HL-60 (cell line): ENCODE results near the gene POLR2J.
"Not testable (repeated sequence)": the region's sequence is repeated elsewhere in the genome, so short reads cannot be mapped to it uniquely, and the experiment has no call there.

ENCODE experiments used
- DNase-seq, 2 experiments: peaks; one replicate each; pipeline ENCODE4 v3.0.0-alpha.2; 2010 to 2020; ENCODE audit warnings: low read depth in 1 of 2, low spot score in 1 of 2
- H3K27ac ChIP-seq: fragments of 250-450 bp; sonication (Bioruptor Pico); replicated peaks from 2 replicates; pipeline ENCODE4 v1.5.1; 2020; ENCODE audit warnings: mild to moderate bottlenecking, moderate library complexity
- H3K27me3 ChIP-seq: fragments of 250-450 bp; sonication (Bioruptor Pico); 2 replicates; pipeline ENCODE4 v1.5.1; 2021; ENCODE audit warnings: mild to moderate bottlenecking, moderate library complexity; ENCODE audit not compliant: insufficient read depth, poor library complexity, severe bottlenecking
- H3K4me3 ChIP-seq: replicated peaks from 2 replicates; pipeline ENCODE4 v1.5.1; 2011; ENCODE audit warnings: mild to moderate bottlenecking, control low read depth, low read length; ENCODE audit not compliant: insufficient read depth

POLR2J gene

GRCh38 chr7:102507410-102508088 is 28.8 kb upstream of the POLR2J start:
- H3K4me3 ChIP-seq, H3K27ac ChIP-seq, H3K27me3 ChIP-seq: not testable (repeated sequence)
- DNase-seq: peak in 1 of 2 experiments; percentile 69

- not testable (repeated sequence) for DNase-seq, H3K27ac ChIP-seq, H3K4me3 ChIP-seq, H3K27me3 ChIP-seq
These were observed 26.8 kb upstream of the POLR2J start for GRCh38 chr7:102505298-102506185.

DNA sequence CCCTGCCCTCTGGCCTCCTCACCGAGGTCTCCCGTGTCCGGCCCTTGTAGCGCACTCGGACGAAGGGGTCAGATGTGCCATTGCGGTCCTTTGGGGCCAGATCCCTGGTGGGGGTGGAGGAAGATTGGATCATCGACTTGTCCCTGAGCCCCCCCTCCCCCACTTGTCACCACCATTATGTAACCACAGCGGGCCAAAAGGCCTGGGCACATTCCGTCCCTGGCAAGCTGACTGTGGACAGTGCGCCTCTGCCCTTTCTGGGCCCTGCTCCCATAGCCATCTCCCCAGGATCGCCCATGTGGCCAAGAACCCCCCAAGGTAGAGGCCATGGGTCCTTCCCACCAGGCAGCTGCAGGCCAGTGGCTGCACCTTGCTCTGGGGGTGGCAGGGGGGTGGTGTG is 24.4 kb upstream of the POLR2J start:
- not testable (repeated sequence) for H3K27me3 ChIP-seq, H3K4me3 ChIP-seq, H3K27ac ChIP-seq, DNase-seq

DNA sequence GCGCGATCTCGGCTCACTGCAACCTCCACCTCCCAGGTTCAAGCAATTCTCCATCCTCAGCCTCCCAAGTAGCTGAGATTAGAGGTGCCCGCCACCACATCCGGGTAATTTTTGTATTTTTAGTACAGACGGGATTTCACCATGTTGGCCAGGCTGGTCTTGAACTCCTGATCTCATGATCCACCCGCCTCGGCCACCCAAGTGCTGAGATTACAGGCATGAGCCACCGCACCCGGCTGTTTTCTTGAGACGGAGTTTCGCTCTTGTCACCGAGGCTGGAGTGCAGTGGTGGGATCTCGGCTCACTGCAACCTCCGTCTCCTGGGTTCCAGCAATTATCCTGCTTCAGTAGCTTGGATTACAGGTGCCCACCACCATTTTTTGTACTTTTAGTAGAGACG is 19.6 kb upstream of the POLR2J start:
- H3K27ac ChIP-seq, H3K27me3 ChIP-seq, H3K4me3 ChIP-seq, DNase-seq: not testable (repeated sequence)

GRCh38 chr7:102497308-102497707 is 18.6 kb upstream of the POLR2J start:
- not testable (repeated sequence) for H3K4me3 ChIP-seq, H3K27ac ChIP-seq, H3K27me3 ChIP-seq, DNase-seq

GRCh38 chr7:102496861-102497260 is 18.1 kb upstream of the POLR2J start:
- H3K27me3 ChIP-seq, DNase-seq, H3K27ac ChIP-seq, H3K4me3 ChIP-seq: not testable (repeated sequence)

GRCh38 chr7:102494473-102495149 is 15.9 kb upstream of the POLR2J start:
- not testable (repeated sequence) for DNase-seq, H3K27me3 ChIP-seq, H3K4me3 ChIP-seq

DNA sequence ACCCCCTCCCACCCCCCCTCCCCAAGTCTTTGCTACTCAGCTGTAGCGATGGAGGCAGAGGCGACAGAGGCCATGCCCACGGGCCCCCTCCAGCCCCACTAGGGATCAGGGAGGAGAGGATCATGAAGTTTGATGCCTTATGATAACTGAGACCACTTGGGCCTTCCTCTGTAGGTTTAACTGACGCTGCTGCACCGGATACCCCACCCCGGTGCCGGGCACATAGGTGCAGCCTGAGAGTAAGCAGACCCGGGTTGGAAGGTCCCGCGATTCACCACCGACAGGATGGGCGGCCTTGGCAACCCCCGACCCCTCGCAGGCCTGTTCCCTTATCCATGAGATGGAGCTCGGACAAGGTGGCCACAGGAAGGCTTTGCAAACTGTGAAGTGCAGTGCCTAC is 15.3 kb upstream of the POLR2J start:
- DNase-seq, H3K27ac ChIP-seq, H3K27me3 ChIP-seq, H3K4me3 ChIP-seq: not testable (repeated sequence)

More at GRCh38 chr7:102494473-102495149, 15.9 kb upstream of the POLR2J start:
- H3K27ac ChIP-seq: not testable (repeated sequence)

DNA sequence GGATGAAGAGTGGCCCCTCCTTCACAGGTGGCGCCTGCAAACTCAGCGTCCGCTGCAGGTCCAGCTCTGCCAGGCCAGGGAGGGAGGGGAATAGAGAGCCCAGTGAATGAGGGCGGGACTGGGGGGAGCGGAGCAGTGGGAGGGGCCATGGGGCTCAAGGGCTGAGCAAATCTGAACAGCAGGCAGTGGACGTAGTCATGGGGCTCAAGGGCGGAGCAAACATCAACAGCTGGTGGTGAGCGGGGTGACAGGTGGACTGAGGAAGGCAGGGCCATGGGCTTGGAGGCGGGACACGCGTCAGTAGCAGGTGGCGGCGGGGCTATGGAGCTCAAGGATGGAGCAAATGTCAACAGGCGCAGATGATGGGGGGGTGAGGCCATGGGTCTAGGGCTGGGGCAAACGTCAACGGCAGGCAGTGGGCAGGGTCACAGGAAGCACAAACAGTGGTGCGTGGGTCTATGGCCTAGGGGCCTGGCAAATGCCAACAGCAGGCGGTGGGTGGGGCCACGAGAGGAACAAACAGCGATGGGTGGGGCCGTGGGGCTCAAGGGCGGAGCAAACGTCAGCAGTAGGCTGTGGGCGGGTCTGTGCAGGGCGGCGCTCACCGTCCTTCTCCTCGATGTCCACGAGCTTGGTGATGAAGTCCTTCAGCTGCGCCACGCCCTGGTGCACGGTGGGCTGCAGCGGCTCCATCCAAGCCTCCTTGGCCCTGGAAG is 14.7 kb upstream of the POLR2J start:
- H3K27me3 ChIP-seq, H3K27ac ChIP-seq, DNase-seq, H3K4me3 ChIP-seq: not testable (repeated sequence)

GRCh38 chr7:102490529-102491075 is 11.9 kb upstream of the POLR2J start:
- not testable (repeated sequence) for H3K27me3 ChIP-seq, H3K4me3 ChIP-seq, H3K27ac ChIP-seq
- DNase-seq: peak in 1 of 2 experiments; percentile 7

DNA sequence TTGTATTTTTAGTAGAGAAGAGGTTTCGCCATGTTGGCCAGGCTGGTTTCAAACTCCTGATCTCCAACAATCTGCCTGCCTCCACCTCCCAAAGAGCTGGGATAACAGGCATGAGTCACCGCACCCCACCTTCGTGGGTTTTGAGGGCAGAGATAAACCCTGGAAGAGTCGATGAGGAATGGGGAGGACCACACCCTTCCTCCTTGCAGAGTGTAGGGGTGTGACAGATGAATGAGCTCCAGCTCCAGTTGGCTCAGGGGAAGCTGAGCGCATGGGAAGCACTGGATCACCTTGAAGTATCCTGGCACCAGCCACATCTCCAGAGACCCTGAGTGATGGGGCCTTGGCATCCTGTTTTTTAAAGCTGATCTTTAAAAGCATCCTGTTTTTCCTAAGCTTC is 5.6 kb upstream of the POLR2J start:
- H3K4me3 ChIP-seq, H3K27me3 ChIP-seq, DNase-seq, H3K27ac ChIP-seq: not testable (repeated sequence)

- H3K4me3 ChIP-seq, DNase-seq, H3K27ac ChIP-seq, H3K27me3 ChIP-seq: not testable (repeated sequence)
These were observed 3.2 kb upstream of the POLR2J start for GRCh38 chr7:102481962-102482361.

DNA sequence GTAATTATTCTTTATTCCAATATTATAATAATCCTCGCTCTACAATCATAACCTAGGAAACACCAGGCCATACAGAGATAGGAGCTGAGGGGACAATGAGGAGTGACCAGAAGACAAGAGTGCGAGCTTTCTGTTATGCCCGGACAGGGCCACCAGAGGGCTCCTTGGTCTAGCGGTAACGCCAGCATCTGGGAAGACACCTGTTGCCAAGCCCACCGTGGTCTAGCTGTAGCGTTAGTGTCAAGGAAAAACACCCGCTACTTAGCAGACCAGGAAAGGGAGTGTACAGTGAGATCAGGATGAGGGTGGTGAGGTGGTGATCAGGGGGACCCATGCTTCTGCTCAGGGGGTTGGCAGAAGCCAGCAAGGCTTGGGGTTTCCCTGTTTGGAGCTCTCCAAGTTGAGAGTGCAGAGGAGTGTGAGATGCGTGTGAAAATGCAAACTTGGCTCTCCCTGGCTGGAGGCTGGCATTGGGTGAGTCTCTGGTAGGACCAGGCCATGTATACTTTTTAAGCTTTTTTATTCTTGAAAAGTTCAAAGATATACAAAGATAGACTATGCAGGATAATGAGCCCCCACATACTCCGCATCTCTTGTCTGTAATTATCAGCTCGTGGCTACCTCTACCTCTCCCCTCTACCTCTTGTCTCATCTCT is 1.4 kb upstream of the POLR2J start:
- not testable (repeated sequence) for H3K27me3 ChIP-seq, H3K4me3 ChIP-seq, H3K27ac ChIP-seq
- DNase-seq: peak in 1 of 2 experiments; percentile 63

DNA sequence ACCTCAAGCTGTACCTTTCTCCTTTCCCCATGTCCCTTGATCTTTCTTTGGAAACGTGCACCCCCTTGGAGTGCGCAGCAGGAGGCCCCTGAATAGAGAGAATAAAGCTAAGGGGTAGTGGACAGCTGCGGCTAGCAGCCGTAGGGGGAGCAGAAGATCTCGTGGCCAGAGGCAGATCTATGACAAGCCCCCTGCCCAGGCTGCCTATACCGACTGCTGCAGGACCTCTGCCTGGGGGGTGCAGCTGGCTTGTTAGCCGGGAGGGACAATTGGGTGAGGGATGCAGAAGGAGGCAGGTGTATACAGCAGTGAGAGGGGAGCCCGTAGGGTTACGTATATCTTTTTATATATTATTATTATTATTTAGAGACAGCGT is 475 bp upstream of the POLR2J start:
- H3K27ac ChIP-seq, DNase-seq, H3K4me3 ChIP-seq, H3K27me3 ChIP-seq: not testable (repeated sequence)
